RWPE2 (cell line): Measurements from ENCODE around the gene ARHGAP29.

Experiments used
- ATAC-seq: fragments of 200-7000 bp; cut with Tn5 transposase; 3 replicates; pipeline ENCODE4 v1.9.1; 2021; ENCODE audit warnings: low read depth
- DNase-seq: peaks from one replicate; pipeline ENCODE4 v3.0.0-alpha.2; 2020; ENCODE audit warnings: low spot score
- H3K27ac ChIP-seq: fragments of 450-650 bp; 2 replicates; pipeline ENCODE4 v1.5.1; 2017; ENCODE audit warnings: mild to moderate bottlenecking; ENCODE audit not compliant: poor library complexity, severe bottlenecking
- H3K27me3 ChIP-seq: fragments of 250-450 bp; sonication (Bioruptor Pico); 2 replicates; pipeline ENCODE4 v1.5.1; 2021; ENCODE audit warnings: mild to moderate bottlenecking, moderate library complexity; ENCODE audit not compliant: insufficient read depth, poor library complexity, severe bottlenecking
- H3K36me3 ChIP-seq: fragments of 250-450 bp; sonication (Bioruptor Pico); 2 replicates; pipeline ENCODE4 v1.5.1; 2020; ENCODE audit warnings: low read depth, mild to moderate bottlenecking, moderate library complexity
- H3K4me1 ChIP-seq: fragments of 250-450 bp; sonication (Bioruptor Pico); 2 replicates; pipeline ENCODE4 v1.5.1; 2021; ENCODE audit warnings: mild to moderate bottlenecking, moderate library complexity; ENCODE audit not compliant: insufficient read depth, poor library complexity, severe bottlenecking
- H3K4me3 ChIP-seq: fragments of 250-450 bp; sonication (Bioruptor Pico); 2 replicates; pipeline ENCODE4 v1.5.1; 2021; ENCODE audit warnings: mild to moderate bottlenecking, moderate library complexity; ENCODE audit not compliant: severe bottlenecking
- H3K9me3 ChIP-seq: fragments of 250-450 bp; sonication (Bioruptor Pico); 2 replicates; pipeline ENCODE4 v1.5.1; 2021; ENCODE audit warnings: mild to moderate bottlenecking, moderate library complexity; ENCODE audit not compliant: severe bottlenecking
- TF ChIP-seq, protein P1 (sequence below): fragments of 450-650 bp; IDR thresholded peaks from one replicate; pipeline ENCODE4 v1.5.1; 2017; ENCODE audit warnings: mild to moderate bottlenecking, moderate library complexity; ENCODE audit not compliant: poor library complexity, severe bottlenecking

The ARHGAP29 gene

DNA sequence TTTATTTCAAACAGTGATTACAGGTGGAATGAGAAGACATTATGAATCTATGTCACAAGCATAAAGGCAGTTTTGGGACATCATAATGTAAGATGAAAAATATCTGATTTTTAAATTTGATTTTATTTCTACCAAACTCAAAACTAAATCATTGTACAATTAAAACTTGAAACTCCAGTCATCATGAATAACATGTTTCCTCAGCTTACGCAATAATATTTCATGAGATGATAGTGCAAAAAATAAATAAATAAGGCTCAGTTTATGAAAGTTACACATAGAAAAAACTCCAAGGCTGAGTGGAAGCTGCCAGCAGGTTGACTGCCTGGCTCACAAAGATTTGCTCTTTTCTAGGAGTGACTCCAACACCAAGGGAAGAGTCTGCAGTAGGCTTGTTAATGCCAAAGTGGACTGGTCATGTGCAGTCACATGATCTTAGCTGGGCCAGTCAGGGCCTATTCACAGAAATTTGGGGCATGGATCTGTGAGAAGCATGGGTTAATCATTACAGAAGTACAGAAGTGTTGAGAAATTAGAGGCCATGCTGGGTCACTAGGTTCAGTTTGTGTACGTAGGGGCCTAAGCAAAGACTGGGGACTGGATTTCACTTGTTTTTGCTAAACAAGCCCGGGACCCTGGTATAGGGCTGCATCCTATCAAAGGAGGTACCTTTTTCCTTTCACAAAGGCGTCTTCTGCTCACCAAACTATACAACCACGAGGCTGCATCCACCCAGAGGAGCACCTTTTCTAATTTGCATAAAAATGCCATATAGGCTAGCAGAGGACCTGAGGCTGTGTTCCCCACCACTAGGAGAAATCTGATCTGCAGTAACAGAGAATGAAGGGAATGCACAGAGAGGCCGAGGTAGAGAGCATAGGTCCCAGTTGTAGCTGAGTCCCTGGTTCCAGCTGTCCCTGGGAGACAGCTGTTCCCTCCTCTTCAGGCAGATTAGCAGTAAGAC, 111.6 kb downstream of the ARHGAP29 start:
- TF ChIP-seq, protein P1, sequence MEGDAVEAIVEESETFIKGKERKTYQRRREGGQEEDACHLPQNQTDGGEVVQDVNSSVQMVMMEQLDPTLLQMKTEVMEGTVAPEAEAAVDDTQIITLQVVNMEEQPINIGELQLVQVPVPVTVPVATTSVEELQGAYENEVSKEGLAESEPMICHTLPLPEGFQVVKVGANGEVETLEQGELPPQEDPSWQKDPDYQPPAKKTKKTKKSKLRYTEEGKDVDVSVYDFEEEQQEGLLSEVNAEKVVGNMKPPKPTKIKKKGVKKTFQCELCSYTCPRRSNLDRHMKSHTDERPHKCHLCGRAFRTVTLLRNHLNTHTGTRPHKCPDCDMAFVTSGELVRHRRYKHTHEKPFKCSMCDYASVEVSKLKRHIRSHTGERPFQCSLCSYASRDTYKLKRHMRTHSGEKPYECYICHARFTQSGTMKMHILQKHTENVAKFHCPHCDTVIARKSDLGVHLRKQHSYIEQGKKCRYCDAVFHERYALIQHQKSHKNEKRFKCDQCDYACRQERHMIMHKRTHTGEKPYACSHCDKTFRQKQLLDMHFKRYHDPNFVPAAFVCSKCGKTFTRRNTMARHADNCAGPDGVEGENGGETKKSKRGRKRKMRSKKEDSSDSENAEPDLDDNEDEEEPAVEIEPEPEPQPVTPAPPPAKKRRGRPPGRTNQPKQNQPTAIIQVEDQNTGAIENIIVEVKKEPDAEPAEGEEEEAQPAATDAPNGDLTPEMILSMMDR = no peak
- ATAC-seq (no peak), DNase-seq (no peak)
- Histone ChIP-seq H3K4me3 (no peak overlapping the region), H3K4me1 (no peaks in the 10 kb centered on the region), H3K27ac (no peak overlapping the region), H3K36me3 (no peaks in the 10 kb centered on the region), H3K9me3 (no peaks in the 10 kb centered on the region), H3K27me3 (no peaks in the 10 kb centered on the region)

DNA sequence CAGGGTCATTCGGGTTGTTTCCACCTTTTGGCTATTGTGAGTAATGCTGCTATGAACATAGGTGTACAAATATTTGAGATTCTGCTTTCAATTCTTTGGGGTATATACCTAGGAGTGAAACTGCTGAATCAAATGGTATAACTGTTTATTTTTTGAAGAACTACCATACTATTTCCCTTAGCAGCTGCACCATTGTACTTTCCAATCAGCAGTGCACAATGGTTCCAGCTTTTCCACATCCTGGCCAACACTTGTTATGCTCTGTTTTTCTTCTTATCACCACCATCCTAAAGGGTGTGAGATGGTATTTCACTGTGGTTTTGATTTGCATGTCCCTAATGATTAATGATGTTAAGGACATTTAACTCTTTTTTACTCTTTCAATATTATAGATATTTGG, 112.8 kb downstream of the ARHGAP29 start:
- TF ChIP-seq, protein P1 = no peak
- H3K27ac ChIP-seq = no peak overlapping the region
- DNase-seq (no peak), ATAC-seq (no peak)
- H3K27me3 ChIP-seq = no peaks in the 10 kb centered on the region
- H3K36me3 ChIP-seq = no peaks in the 10 kb centered on the region
- H3K4me3 ChIP-seq = no peak overlapping the region
- H3K4me1 ChIP-seq = no peaks in the 10 kb centered on the region
- H3K9me3 ChIP-seq = no peaks in the 10 kb centered on the region

DNA sequence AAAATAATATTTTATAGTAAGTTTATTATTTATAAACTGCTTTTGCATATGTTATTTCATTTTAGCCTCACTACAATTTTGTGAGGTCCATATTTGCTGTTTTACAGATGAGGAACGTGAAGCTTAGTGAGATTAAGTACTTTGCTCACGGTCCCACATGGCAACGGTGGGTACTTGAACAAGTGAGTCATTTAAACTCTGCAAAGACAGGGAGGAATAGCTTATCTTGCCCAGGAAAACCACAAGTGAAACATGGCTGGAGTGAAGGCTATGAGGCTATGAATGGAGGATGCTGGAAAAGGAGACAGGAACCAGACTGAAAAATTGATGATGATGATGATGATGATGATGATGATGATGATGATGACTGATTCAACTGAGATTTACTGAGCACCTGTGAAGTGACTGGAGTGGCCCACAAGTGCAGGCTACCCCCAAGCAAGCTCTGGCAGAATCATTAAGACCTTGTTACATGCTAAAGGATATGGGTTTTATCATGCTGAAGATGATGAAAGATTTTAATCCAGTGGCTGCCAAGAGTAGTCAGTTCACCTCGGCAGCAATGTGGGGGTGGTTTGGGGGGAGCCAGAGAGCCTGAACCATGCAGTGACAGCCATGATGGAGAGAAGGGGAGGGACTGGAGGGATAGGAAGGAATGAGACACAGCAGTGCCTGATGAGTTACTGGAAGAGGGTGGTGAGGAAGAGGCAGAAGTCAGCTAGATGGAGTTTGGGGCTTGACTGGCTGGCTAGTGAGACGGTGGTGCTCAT, 115.0 kb downstream of the ARHGAP29 start:
- H3K36me3 ChIP-seq = no peaks in the 10 kb centered on the region
- no peaks in the 10 kb centered on the region for H3K27me3 ChIP-seq
- no peaks in the 10 kb centered on the region for H3K4me1 ChIP-seq
- H3K4me3 ChIP-seq = no peak overlapping the region
- no peaks in the 10 kb centered on the region for H3K9me3 ChIP-seq
- ATAC-seq (no peak), DNase-seq (no peak)
- H3K27ac ChIP-seq = no peak overlapping the region
- TF ChIP-seq, protein P1 = no peak
